Panc1 (cell line): ENCODE results near the gene MACROD1.

Experiments
- POLR2AphosphoS5 ChIP-seq: IDR thresholded peaks from 2 replicates; pipeline ENCODE4 v1.6.1; 2012; ENCODE audit warnings: mild to moderate bottlenecking, low read depth, low read length, moderate library complexity
- TF ChIP-seq, protein P1 (sequence below), 2 experiments: IDR thresholded peaks; 2 replicates each; pipeline ENCODE4 v1.6.1; 2011 to 2012; ENCODE audit warnings: low read depth in 2 of 2, control low read depth in 1 of 2, low read length in 1 of 2, mild to moderate bottlenecking in 1 of 2, moderate library complexity in 1 of 2; ENCODE audit not compliant: insufficient read depth in 1 of 2
- TF ChIP-seq, protein P2 (sequence below): fragments of 450-650 bp; IDR thresholded peaks from 2 replicates; pipeline ENCODE4 v1.5.1; 2017; ENCODE audit warnings: mild to moderate bottlenecking

DNA sequence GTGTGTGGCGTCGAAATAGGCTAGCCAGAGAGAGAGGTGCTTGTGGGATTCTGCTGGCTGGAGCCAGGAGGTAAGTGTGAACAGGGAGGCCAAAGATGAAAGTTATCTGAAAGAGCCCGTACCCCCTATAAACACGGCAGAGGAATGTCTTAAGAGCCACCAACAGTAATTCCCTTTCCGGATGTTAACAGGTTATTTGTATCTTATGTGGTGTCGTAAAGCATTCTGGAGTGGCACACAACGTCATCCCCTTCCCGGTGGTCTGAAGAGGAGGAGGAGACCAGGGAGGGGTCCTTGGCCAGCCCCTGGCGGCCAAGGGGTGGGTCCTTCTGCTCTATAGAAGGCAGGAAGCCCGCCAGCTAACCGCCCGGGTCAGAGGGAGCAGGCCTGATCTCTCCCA, 39.5 kb downstream of the MACROD1 start:
- TF ChIP-seq, protein P1, sequence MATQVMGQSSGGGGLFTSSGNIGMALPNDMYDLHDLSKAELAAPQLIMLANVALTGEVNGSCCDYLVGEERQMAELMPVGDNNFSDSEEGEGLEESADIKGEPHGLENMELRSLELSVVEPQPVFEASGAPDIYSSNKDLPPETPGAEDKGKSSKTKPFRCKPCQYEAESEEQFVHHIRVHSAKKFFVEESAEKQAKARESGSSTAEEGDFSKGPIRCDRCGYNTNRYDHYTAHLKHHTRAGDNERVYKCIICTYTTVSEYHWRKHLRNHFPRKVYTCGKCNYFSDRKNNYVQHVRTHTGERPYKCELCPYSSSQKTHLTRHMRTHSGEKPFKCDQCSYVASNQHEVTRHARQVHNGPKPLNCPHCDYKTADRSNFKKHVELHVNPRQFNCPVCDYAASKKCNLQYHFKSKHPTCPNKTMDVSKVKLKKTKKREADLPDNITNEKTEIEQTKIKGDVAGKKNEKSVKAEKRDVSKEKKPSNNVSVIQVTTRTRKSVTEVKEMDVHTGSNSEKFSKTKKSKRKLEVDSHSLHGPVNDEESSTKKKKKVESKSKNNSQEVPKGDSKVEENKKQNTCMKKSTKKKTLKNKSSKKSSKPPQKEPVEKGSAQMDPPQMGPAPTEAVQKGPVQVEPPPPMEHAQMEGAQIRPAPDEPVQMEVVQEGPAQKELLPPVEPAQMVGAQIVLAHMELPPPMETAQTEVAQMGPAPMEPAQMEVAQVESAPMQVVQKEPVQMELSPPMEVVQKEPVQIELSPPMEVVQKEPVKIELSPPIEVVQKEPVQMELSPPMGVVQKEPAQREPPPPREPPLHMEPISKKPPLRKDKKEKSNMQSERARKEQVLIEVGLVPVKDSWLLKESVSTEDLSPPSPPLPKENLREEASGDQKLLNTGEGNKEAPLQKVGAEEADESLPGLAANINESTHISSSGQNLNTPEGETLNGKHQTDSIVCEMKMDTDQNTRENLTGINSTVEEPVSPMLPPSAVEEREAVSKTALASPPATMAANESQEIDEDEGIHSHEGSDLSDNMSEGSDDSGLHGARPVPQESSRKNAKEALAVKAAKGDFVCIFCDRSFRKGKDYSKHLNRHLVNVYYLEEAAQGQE (IDR thresholded peaks at IDR 0.05; ENCODE audit: insufficient read depth in 1 of 2, low read depth in 2 of 2, low read length in 1 of 2): no peak
- TF ChIP-seq, protein P2, sequence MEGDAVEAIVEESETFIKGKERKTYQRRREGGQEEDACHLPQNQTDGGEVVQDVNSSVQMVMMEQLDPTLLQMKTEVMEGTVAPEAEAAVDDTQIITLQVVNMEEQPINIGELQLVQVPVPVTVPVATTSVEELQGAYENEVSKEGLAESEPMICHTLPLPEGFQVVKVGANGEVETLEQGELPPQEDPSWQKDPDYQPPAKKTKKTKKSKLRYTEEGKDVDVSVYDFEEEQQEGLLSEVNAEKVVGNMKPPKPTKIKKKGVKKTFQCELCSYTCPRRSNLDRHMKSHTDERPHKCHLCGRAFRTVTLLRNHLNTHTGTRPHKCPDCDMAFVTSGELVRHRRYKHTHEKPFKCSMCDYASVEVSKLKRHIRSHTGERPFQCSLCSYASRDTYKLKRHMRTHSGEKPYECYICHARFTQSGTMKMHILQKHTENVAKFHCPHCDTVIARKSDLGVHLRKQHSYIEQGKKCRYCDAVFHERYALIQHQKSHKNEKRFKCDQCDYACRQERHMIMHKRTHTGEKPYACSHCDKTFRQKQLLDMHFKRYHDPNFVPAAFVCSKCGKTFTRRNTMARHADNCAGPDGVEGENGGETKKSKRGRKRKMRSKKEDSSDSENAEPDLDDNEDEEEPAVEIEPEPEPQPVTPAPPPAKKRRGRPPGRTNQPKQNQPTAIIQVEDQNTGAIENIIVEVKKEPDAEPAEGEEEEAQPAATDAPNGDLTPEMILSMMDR: no peak
- no peak for TF ChIP-seq POLR2AphosphoS5
